Activated CD8-positive, alpha-beta memory T cell treated with anti-CD3 and anti-CD28 coated beads, Interleukin-2, amount 50 U/mL, for 1 hour (primary cell): ENCODE measurements around the gene KRTAP5-9.
"Not testable (repeated sequence)": the region's sequence is repeated elsewhere in the genome, so short reads cannot be mapped to it uniquely, and the experiment has no call there.

ENCODE experiments used
- DNase-seq: peaks from one replicate; pipeline ENCODE4 v3.0.0-alpha.2; 2020; ENCODE audit errors: extremely low read depth

KRTAP5-9 gene

DNA sequence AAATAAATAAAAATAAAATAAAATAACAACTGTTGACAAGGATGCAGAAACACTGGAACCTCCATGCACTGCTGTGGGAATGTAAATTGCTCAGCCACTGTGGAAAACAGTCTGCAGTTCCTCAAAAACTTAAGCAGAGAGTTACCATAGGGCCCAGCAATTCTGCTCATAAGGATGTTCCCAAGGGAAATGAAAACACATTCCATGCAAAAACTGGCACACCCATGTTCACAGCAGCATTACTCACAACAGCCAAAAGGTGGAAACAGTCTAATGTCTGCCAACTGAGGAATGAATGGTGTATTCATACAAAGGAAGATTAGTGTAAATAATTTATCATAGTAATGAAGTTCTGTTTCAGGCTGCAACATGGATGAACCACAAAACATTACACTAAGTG lies 13.9 kb downstream of the KRTAP5-9 start:
- DNase-seq = no peak

DNA sequence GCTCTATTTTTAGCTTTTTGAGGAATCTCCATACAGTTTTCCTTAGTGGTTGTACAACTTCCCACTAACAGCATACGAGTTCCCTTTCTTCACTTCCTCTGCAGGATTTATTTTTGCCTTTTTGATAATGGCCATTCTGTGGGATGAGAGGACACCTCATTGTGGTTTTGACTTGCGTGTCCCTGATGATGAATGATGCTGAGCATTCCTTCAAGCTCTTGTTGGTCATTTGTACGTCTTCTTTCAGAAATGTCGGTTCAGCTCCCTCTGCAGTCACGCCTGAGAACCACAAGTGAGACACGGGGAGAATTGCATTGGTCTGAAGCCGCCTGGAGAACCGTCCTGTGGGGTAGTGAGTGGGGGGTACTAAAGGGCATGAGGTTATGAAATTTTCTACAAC lies 15.2 kb downstream of the KRTAP5-9 start:
- DNase-seq = no peak

DNA sequence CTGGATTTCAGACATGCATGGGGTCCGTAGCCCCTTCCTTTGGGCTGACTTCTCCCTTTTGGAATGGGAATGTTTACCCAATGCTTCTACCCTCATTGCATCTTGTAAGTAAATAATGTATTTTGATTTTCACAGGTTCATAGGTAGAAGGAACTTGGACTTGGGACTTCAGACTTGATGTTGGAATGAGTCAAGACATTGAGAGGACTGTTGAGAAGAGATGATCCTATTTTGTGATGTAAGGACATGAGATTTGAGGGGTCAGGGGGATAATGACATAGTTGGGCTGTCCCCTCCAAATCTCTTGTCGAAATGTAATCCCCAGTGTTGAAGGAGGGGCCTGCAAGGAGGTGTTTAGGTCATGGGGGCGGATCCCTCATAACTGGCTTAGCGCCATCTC lies 16.2 kb downstream of the KRTAP5-9 start:
- no peak for DNase-seq

DNA sequence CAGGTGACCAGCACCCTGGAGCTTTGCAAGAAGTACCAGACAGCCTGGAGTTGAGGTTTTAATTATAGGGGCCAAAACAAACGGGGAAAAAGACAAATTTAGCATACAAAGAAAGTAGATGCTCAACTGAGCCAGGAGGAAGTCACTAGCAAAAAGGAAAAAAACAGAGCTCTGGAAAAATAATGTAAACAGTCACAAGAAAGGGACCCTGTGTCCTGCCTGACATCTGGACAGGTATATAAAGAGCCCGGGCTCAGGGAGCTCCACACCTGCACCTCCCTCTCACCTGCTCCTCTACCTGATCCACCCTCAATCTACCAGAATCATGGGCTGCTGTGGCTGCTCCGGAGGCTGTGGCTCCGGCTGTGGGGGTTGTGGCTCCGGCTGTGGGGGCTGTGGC lies 17.0 kb downstream of the KRTAP5-9 start, which contains the start of gene KRTAP5-10:
Gene KRTAP5-10 (plus strand): TSS at position 301 of the 400 bp plus-strand sequence. CDS start 25 bp downstream, at position 326.
- DNase-seq = no peak

DNA sequence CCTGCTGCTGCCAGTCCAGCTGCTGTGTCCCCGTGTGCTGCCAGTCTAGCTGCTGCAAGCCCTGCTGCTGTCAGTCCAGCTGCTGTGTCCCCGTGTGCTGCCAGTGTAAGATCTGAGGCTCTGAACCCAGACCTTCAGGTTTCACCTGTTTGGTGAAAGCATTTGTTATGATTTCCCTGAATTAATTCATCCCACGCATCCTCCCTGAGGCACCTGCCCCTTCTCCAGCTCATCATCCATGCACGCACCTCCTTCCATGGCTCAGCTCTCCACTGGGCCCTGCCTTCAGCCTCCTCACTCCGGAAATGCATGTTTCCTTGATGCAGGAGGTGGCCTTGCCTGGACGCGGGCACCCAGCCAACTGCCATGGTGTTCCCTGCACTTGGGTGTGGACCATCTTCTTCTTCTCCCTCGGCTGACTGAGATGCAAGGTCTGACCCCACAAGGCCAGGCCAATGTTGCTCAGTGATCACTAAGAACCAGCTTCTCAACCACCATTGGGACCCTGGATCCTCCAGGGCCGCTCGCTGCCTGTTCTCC lies 17.9 kb downstream of the KRTAP5-9 start:
- no peak for DNase-seq

DNA sequence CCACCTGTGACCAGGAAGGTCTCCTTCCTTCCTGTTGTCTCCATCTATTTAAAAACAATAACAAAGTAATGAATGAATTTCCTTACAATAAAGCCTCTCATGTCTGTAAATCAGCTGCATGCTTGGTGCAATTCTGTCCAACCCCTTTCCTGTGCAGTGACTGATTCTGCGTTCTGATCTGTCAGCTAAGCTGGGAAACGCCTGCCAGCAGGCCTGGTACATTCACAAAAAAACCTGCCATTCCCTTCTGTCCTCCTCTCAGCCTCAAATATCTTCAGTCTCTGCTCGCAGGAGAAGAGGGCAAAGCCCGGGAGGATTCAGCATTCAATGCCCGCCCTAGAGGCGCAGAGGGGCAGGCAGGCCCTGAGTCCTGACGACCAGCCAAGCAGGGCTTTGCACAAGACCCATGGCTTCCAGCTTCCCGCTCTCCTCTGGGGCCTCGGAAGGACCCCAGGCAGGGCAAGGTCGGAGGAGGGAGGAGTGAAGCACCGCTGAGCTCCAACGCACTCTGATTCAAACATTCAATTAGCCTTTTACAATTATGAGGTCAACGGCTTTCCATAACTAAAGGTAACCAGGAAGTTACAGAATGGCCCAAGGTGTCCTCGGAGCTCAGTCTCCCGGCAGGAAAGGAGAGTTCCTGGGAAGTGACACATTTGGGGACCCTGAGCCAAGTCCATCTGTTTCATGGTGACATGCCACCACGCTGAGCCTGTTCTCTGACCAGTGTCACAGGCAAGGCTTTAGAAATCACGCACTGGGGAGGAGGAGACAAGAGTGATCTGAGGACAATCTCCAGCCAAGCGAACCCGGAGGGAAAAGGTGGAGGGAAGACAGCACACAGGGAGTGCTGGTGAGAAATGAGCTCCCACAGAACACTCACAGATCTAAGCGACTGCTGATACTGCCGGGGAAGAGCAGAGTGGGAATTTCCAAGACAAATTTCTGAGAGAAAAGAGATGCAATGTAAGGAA lies 18.7 kb downstream of the KRTAP5-9 start:
- DNase-seq = not testable (repeated sequence)

DNA sequence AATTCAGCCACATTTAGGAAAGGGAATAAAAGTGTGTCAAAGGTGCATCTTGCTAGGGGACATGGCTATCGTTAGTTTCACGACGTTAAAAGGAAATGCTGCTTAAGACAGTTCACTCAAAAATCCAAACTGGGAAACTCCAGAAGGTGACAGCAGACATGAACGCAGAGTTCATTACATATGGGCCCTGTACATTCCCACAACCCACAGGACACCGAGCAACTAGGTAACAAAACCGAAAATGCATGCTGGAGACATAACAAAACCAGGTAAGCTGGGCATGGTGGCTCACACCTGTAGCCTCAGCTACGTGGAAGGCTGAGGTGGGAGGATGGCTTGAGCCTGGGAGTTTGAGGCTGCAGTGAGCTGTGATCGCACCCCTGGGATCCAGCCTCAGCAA lies 19.4 kb downstream of the KRTAP5-9 start:
- not testable (repeated sequence) for DNase-seq

DNA sequence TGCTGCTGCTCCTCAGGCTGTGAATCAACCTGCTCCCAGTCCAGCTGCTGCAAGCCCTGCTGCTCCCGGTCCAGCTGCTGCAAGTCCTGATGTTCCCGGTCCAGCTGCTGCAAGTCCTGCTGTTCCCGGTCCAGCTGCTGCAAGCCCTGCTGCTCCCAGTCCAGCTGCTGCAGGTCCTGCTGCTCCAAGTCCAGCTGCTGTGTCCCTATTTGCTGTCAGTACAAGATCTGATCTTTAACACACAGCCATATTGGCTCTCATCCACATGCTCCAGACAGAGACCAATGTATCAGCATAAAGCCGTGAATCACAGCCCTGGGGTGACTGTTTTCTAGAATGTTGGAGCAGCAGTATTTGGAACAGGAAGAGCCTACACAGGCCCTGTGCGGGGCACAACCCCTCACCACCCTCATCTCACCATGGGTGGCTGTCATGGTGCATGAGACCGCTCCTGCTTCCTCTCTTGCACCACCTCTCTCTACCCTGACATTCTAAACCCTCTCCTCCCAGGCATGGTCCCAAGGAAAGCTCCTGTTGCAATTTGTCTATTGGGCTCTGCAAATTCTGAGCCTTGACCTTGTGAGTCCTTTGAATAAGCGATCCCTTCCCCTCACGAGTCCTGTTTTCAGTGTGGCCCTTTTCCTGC lies 20.6 kb downstream of the KRTAP5-9 start:
- no peak for DNase-seq

DNA sequence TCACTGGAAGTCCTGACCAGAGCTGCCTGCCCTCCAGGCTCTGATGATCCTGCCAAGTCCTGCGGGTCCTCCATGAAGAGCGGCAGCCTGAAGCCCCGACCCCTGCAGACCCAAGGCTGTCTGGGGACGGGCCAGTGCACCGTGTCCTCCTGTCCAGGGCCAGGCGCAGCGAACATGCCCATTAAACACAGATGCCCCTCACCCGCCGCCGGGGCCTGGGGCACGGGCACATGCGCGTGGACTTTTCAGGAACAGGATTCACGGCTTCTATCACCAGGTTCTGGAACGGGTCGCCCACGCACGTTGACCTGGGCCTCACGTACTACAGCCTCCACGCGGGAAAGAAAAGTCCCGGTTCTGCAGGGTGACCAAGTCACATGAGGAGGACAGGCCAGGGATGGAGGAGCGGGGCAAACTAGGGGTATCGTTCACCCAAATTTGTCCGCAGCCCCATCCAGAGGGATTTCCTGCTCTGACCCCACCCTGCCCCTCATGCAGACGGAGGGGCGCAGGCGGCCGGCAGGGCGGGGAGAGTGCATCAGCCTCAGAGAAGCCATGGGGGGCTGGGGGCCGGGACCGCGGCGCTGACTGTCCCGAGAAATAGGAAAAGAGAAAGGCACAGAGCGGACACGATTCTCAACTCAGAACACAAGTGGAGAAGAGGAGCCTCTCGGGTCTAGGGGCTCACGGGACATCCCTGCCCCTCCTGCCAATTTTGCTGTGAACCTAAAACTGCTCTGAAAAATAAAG lies 23.1 kb downstream of the KRTAP5-9 start:
- DNase-seq = not testable (repeated sequence)

DNA sequence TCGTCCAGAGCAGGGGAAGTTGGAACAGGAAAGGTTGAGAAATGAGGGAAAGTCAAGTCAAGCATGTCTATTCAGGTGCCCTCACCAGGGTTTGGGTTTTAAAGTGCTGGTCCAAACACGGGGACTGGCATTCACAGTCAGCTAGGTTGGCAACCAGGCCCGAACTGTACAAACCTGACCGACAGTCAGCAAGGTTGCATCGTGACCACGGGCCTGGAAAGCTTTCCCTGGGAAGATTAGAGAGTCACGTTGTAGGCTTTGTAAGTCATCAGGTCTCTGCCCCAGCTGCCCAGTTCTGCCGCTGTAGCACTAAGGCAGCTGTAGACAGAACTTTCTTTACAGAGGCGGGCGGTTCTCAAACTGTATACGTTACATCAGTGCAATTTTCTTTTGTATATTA lies 24.6 kb downstream of the KRTAP5-9 start:
- no peak for DNase-seq

DNA sequence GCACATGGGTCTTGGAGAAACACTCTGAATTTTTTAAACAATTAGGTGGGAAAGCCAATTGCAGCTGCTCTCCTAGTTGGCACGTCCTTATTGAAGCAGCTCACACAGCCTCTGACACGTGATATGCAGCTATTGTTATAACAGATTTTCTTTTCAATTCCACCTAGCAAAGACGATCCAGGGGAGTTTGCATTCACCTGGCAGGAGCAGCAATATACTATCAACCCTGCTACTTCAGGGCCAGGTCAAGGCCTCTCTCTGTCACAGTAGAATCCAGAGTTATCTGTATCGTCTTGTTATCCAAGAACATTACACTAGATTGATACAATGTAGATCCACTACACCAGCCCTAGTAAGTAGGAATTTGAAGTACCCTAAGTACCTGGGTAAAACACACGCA lies 26.2 kb downstream of the KRTAP5-9 start:
- no peak for DNase-seq

DNA sequence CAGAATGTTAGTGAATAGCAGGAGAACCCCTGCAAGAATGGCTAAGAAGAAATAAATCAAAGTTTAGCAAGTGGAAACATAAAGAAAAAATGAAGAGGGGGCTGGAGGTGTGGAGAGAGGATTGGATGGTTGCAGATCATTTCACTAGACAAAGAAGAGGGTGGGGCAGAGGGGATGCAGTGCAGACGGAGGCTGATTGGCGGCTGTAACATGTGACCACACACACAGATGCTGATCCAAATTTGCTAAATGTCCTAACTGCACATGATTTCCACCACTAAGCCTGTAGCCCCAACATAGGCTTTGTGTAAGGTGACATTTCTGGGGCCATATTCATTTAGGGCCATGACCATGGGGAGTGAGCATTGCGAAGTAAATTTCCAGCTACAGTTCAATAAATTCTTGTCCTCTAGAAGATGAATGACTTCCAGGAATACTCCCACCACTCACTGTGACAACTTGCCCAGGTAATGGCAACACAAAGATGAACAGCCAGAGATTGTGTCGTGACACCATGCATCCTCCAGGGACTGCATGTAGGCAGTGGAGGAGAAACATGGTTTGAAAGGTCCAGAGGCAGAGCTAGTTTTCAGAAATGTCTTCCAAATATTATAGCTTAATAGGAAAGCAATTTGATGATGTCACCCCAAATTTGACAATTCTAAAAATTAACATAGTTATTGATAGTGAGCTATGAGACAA lies 27.7 kb downstream of the KRTAP5-9 start:
- no peak for DNase-seq

DNA sequence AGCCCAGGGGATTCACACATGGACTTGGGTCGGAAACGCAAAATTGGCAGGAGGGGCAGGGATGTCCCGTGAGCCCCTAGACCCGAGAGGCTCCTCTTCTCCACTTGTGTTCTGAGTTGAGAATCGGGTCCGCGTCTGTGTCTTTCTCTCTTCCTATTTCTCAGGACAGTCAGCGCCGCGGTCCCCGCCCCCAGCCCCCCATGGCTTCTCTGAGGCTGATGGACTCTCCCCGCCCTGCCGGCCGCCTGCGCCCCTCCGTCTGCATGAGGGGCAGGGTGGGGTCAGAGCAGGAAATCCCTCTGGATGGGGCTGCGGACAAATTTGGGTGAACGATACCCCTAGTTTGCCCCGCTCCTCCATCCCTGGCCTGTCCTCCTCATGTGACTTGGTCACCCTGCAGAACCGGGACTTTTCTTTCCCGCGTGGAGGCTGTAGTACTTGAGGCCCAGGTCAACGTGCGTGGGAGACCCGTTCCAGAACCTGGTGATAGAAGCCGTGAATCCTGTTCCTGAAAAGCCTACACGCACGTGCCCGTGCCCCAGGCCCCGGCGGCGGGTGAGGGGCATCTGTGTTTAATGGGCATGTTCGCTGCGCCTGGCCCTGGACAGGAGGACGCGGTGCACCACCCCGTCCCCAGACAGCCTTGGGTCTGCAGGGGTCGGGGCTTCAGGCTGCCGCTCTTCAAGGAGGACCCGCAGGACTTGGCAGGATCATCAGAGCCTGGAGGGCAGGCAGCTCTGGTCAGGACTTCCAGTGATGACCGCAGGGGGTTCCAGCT lies 28.7 kb downstream of the KRTAP5-9 start:
- DNase-seq = not testable (repeated sequence)

DNA sequence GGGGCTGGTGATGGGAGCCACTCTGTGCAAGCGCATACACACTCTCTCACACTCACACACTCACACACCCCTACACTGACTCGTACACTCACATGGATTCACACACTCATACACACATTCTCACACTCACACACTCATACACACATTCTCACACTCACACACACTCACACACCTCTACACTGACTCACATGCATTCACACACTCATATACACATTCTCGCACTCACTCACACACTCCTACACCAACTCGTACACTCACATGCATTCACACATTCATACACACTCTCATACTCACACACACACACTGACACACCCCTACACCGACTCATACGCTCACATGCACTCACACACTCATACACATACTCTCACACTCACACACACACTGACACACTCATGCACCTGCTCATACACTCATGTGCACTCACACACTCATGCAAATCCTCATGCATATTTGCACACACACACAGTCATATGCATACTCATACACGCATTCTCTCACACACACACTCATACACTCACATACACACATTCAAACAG lies 29.3 kb downstream of the KRTAP5-9 start:
- no peak for DNase-seq

DNA sequence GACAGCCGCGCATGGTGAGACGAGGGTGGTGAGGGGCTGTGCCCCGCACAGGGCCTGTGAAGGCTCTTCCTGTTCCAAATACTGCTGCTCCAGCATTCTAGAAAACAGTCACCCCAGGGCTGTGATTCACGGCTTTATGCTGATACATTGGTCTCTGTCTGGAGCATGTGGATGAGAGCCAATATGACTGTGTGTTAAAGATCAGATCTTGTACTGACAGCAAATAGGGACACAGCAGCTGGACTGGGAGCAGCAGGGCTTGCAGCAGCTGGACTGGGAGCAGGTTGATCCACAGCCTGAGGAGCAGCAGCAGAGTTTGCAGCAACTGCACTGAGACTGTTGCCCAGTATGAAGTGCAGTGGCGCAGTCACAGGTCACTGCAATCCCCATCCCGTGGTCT lies 31.3 kb downstream of the KRTAP5-9 start:
- not testable (repeated sequence) for DNase-seq

DNA sequence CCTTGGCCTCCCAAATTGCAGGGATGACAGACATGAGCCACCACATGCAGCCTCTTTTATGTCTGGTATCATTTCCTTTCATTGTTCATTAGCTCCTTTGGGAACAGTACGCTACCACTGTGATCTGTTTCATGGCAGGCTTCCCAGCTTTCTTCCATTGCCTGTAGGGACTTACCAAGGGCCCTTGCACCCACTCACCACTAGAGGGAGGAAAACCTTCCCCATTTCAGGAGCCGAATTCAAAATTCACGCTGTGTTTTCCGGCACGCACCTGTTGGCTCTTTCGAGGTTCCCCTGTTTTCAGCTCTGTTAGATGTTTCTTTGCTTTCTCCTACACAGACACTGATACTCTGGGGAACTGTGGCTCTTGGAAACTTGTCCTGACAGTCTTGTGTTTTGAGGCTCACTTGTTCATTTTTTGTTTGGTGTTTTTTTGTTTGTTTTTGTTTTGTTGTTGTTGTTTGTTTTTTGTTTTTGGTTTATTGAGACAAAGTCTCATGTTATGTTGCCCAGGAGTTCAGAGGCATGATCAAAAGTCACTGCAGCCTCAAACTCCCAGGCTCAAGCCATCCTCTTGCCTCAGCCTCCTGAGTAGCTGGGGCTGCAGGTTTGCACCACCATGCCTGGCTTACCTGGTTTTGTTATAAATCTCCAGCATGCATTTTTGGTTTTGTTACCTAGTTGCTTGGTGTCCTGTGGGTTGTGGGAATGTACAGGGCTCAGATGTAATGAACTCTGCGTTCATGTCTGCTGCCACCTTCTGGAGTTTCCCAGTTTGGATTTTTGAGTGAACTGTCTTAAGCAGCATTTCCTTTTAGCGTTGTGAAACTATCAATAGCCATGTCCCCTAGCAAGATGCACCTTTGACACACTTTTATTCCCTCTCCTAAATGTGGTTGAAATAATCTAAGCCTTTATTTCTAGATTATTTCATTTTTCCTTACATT lies 32.1 kb downstream of the KRTAP5-9 start:
- DNase-seq = no peak

DNA sequence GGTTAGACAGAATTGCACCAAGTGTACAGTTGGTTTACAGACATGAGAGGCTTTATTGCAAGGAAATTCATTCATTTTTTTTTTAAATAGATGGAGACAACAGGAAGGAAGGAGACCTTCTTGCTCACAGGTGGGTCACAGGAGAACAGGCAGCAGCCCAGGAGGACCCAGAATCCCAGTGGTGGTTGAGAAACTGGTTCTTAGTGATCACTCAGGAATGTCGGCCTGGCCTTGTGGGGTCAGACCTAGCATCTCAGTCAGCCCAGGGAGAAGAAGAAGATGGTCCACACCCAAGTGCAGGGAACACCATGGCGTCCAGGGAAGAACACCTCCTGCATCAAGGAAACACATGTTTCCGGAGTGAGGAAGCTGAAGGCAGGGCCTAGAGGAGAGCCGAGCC lies 33.6 kb downstream of the KRTAP5-9 start:
- DNase-seq = no peak

DNA sequence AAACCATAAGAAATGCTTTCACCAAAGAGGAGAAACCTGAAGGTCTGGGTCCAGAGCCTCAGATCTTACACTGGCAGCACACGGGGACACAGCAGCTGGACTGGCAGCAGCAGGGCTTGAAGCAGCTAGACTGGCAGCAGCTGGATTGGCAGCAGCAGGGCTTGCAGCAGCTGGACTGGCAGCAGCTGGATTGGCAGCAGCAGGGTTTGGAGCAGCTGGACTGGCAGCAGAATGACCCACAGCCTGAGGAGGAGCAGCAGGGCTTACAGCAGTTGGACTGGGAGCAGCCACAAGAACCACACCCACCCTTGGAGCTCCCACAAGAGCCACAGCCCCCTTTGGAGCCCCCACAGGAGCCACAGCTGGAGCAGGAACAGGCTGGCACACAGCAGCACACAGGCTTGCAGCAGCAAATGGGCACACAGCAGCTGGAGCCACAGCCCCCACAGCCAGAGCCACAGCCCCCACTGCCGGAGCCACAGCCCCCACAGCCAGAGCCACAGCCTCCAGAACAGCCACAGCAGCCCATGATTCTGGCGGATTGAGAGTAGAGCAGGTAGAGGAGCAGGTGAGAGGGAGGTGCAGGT lies 34.2 kb downstream of the KRTAP5-9 start, which contains the start of gene KRTAP5-11:
Gene KRTAP5-11 (minus strand): TSS at position 567 of the 587 bp plus-strand sequence. CDS start 38 bp downstream, at position 529.
- no peak for DNase-seq
